Stimulated activated CD4-positive, alpha-beta T cell treated with anti-CD3 and anti-CD28 coated beads, TNF-alpha, amount 100 ng/mL, for 1 hour (primary cell): ENCODE measurements around the gene HSD17B3.
"Not testable (repeated sequence)": the region's sequence is repeated elsewhere in the genome, so short reads cannot be mapped to it uniquely, and the experiment has no call there.

Experiments used
- DNase-seq, 3 donors: peaks; one replicate each; pipeline ENCODE4 v3.0.0-alpha.2; 2020; ENCODE audit warnings: low read depth in 3 of 3, low spot score in 1 of 3

The HSD17B3 gene

DNA sequence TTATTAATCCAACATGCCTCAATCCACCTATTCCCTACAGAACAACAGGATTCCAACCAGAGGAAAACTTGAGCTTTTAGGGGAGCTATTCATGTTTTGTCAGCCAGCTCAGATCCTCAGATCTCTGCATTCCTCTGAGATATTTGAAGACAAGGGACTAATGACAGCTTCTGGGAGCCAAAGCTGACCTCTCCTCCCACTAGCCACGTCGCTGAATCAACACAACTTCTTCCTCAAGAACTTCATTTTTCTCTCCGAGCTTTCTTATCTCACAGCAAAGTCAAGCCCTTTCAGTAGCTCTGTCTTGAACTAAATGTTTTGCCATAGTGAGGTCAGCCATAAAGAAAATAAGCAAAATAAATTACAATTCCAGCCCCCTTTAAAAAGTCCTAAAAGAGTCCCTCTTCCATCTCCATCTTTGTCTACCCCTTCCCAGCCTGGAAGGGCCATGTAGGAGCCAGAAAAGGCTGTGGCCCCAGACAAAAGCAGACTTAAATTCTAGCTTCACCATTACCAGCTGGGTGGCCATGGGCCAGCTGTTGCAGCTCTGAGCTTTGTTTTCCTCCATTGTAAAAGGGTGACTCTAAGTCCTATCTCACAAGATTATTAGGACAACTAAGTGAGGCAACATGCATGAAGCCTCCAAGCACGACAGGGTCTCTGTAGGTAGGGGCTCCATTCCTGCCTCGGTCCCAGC, 65.0 kb downstream of the HSD17B3 start:
- DNase-seq = no peak

DNA sequence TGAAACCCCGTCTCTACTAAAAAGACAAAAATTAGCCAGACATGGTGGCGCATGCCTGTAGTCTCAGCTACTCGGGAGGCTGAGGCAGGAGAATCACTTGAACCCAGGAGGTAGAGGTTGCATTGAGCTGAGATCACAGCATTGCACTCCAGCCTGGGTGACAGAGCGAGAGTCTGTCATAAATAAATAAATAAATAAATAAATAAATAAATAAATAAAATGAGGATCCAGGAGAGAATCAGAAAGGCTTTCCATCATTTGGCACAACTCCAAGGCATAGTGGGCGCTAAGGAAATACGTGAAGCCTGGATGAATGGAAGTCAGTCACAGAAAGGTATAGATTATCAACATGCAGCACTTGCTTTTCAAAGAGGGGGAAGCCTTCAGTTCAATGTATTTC, 65.6 kb downstream of the HSD17B3 start:
- not testable (repeated sequence) for DNase-seq

- DNase-seq = no peak
Observed at GRCh38 chr9:96232539-96233241, 69.3 kb downstream of the HSD17B3 start.

DNA sequence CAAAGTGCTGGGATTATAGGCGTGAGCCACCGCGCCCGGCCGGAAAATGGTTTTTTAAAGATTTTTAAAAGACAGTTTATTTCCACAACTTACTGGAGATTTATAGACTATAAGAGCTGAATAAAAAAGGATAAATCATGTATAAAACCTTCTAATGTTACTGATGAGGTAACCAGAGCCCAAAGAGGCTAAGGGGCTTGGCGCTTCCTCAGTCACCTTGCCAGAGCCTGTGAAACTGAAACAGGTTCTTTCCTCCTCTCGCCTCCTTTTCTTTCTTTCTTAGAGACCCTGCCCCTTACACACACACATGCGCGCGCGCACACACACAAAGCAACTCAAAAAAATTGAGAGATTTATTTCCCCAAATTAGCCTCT, 69.8 kb downstream of the HSD17B3 start:
- DNase-seq = no peak

DNA sequence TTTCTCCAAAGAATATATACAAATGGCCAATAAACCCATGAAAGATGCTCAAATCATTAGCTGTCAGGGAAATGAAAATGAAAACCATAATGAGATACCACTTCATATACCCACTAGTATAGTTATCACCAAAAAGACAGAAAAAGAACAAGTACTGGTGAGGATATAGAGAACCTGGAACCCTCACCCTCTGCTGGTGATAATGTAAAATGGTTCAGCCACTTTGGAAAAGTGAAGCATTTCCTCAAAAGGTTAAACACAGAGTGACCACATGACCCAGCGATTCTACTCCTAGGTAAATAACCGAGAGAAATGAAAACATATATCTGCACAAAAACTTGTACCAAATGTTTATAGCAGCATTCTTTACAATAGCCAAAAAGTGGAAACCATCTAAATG, 72.0 kb downstream of the HSD17B3 start:
- no peak for DNase-seq

- no peak for DNase-seq
Observed at GRCh38 chr9:96222132-96222531, 79.8 kb downstream of the HSD17B3 start.

DNA sequence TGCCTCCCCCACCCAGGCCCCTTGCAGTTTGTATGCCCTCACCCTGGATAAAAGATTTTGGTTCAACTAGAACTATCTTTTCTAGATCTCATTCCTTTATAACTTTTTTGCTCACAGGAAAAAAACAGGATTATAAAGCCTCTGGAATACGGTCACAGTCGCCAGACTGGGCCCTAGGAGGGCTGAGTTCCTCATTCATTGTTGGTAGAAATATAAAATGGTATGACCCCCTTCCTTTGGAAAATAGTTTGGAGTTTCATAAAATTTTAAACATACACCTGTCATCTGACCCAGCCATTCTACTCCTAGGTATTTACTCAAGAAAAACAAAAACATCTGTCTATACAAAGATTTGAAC, 82.1 kb downstream of the HSD17B3 start:
- DNase-seq = no peak

GRCh38 chr9:96219026-96219899, 82.7 kb downstream of the HSD17B3 start:
- DNase-seq = peak in 1 of 3 donors; percentile 35

DNA sequence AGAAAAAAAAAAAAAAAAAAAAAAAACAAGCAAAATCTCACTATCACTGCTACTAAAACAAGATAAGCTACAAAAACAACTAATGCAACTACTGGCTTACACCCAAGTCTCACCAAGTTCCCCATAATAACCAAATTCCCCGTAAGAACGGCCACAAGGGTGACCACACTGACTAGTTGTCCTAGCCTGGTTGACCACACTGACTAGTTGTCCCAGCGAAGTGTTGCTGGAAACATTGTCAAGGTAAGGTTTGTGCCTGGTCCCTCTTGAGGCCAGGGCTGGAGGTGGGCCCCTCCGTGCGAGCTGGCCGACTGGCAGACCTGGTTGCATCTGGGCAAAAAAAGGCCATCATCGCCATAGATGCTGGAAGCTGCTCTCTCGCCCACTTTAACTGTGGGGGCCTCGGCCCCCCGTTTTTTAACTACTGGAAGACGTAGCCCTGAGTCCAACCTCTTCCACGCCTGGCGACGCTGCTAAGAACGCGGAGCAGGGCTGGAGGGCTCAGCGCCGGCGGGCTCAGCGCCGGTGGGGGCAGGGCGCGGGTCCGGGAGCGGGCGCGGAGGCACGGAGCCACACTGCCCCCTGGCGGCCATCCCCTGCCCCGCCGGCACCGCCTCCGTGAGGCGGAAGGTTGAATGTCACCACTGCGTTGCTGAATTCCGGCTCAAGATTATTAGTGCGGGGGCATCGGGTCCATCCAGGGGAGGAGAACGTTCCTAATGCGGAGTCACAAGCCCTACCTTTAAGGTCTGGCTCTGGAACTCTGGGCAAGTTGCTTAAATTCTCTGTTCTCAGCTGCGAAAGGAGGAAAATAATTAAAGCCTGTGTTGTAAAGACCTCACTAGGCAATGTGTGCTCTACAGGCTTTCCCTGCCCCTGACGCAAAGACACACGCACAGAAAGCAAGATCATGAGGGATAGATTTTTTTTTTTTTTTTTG, 84.0 kb downstream of the HSD17B3 start:
- DNase-seq = peak; percentile 6 to 80 (median 47)

DNA sequence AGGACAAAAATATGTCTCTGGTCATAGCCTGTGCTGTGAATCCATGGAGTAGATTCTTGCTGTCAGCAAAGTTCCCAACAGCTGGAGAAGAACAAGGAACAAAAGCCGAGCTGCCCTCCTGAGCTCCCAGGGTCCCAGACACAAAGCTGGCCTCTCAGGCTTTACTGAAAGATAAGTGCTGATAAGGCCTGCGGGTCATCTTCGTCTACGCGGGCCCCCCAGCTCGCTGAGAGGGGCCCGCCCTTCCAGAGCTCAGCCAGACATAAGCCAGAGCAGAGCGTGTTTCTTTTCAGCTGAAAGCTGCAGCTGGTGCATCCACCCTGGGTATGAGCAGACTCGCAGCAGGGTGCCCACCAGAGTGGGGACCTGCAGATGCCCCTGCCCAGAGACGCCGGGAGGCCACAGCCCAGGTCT, 84.7 kb downstream of the HSD17B3 start:
- DNase-seq = no peak

GRCh38 chr9:96216583-96216982, 85.4 kb downstream of the HSD17B3 start:
- DNase-seq = no peak

DNA sequence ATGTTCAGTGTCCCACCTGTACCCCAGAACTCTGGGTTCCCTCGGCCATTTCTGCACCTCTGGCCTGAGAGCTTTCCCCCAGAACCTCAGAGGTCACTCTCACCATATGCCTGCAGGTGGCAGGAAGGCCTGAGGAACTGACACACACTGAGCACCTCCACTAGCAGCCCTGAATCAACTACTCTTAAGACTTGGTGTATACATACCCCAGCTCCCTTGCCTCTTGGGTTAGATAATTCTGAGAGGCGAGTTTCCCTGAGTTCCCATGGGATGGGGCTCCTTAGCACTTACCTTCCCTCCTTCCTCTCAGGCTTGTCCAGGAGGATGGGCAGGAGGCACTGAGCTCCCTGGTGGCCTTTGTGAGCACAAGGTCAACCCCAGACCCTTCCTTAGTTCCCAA, 86.1 kb downstream of the HSD17B3 start:
- no peak for DNase-seq

DNA sequence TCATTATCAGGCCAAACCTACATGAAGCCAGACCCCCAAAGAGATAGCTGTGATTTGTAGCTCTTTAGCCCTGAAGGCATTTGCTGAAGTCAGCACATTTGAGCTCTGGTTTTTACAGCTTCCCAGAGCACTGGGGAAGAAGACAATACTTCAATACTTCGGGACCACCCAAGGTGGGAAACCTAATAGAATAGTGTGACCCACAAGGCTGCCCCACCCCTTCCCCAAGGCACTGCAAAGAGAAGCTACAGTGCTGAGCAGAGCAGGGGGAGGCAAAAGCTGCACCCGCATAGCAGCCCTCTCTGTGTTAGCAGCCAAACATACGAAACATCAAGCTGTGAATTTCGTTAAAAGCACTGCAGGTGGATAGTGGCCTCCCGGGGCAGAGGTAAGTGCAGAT, 87.3 kb downstream of the HSD17B3 start:
- no peak for DNase-seq

GRCh38 chr9:96209407-96210271, 92.3 kb downstream of the HSD17B3 start:
- no peak for DNase-seq

DNA sequence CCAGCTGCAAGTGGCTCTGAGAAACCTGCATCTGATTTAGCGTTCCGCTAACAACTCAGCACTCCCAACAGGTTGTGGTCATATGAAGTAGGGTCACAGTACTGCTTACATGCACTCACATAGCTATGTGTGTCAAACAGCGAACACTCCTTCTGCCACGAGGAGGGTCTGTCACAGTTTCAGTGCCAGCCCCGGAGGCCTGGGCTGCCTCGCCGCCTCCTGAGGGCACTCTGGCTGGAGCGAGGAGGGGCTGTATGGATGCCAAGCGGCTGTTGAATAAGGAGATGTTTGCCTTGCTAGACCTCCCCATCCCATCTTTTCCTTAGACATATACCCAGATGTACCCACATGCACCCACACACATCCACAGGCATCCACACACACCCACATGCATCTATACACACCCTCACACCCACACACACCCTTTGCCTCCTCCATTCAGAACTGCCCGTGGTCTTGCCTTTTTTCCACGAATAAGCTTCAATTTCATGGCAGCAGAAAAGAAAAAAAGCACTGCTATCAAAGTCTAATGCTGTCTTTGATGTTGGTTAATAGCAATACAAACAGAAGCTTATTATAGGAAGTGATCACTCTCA, 95.7 kb downstream of the HSD17B3 start:
- no peak for DNase-seq

- no peak for DNase-seq
Observed at GRCh38 chr9:96204853-96205252, 97.1 kb downstream of the HSD17B3 start.

- DNase-seq = no peak
Observed at GRCh38 chr9:96203867-96204501, 98.0 kb downstream of the HSD17B3 start.

DNA sequence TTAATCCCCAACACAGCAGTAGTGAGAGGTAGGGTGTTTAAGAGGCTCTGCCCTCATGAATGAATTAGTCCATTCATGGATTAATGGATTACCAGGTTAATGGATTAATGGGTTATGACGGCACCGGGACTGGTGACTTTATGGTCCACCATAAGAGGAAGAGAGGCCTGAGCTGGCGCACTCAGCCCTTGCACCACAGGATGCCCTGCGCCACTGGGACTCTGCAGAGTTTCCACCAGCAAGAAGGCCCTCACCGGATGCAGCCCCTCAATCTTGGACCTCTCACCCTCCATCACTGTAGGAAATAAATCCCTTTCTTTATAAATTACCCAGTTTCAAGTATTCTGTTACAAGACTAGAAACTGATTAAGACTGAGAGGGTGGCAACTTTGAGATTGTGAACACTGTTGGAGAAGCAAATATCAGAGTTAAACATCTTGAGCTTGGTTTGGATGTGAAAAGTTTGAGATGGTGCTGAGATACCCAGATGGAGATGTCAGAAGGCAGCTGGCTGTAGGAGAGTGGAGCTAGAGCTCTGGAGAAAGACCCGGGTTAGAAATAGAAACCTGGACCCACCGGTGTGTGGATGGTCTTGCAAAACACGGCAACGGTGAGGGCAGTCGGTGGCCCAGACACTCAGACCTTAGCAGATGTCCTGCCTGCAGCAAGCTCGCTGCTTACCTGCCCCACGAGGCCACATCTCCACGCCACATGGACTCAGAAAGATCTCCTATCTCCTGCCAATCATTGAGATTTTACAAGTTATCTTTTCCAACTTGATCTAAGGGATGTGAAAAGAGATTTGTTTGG, 98.8 kb downstream of the HSD17B3 start:
- no peak for DNase-seq
